ENCODE measurements around the gene LCE1B. TPM values are rescaled to one million over a fixed set of nuclear protein-coding genes. Genes with fewer than 3 reads are reported as not detected.

LCE1B gene
- total RNA-seq, 4 donors from 2014 or later: not detected

- Histone ChIP-seq H3K27me3 (no peaks in the 10 kb centered on the region), H3K4me3 (no peak overlapping the region), H3K27ac (no peak overlapping the region), H3K9me3 (no peaks in the 10 kb centered on the region), H3K36me3 (no peaks in the 10 kb centered on the region), H3K4me1 (no peaks in the 10 kb centered on the region)
- no peak for ATAC-seq
- TF ChIP-seq POLR2AphosphoS5 (IDR thresholded peaks at IDR 0.05) (no peak), POLR2A (IDR thresholded peaks at IDR 0.05) (no peak)
- TF ChIP-seq, protein P1, sequence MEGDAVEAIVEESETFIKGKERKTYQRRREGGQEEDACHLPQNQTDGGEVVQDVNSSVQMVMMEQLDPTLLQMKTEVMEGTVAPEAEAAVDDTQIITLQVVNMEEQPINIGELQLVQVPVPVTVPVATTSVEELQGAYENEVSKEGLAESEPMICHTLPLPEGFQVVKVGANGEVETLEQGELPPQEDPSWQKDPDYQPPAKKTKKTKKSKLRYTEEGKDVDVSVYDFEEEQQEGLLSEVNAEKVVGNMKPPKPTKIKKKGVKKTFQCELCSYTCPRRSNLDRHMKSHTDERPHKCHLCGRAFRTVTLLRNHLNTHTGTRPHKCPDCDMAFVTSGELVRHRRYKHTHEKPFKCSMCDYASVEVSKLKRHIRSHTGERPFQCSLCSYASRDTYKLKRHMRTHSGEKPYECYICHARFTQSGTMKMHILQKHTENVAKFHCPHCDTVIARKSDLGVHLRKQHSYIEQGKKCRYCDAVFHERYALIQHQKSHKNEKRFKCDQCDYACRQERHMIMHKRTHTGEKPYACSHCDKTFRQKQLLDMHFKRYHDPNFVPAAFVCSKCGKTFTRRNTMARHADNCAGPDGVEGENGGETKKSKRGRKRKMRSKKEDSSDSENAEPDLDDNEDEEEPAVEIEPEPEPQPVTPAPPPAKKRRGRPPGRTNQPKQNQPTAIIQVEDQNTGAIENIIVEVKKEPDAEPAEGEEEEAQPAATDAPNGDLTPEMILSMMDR (IDR thresholded peaks at IDR 0.05): no peak
- WGBS, 2 donors (ENCODE audit: low coverage in 1 of 2): no CpG with 5 or more reads among the region's 1 CpG
Measured at GRCh38 chr1:152801333-152801732, 10.4 kb upstream of the LCE1B start.

DNA sequence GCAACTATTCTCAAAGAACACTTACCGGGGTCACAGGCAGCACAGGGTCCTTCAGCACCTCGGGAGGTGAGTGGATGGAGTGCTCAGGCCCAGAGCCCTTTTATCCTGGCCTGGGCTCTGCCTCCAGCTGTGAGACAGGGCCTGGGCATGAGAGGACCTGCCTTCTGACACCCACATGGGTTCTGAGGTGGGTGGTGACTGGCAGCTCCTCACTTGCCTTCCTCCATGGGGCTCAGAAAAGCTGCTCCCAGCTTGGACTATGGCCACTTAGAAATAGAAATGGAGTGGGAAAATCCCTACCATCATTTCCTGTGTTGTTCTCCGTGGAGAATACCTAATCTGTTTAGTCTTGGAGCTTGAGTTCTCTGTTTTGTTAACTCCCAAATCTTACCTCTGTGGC lies 5.2 kb upstream of the LCE1B start, which contains the start of gene LCE1C:
LCE1C (minus strand) TSS at position 76 of the 400 bp plus-strand sequence. CDS start 1,173 bp downstream, outside the sequence.
- Histone ChIP-seq H3K27me3 (no peaks in the 10 kb centered on the region), H3K4me3 (no peak within 1 kb of the TSS), H3K36me3 (no peaks in the 10 kb centered on the region), H3K4me1 (no peaks in the 10 kb centered on the region), H3K9me3 (no peaks in the 10 kb centered on the region), H3K27ac (no peak within 1 kb of the TSS)
- TF ChIP-seq POLR2AphosphoS5 (IDR thresholded peaks at IDR 0.05): no peak
- no peak for TF ChIP-seq POLR2A (IDR thresholded peaks at IDR 0.05)
- TF ChIP-seq, protein P1 (IDR thresholded peaks at IDR 0.05): no peak
- TF ChIP-seq EP300 (IDR thresholded peaks at IDR 0.05): no peak
- 20 to 29% methylated on average over 1 of the region's 3 CpGs for WGBS, 2 donors (ENCODE audit: low coverage in 1 of 2)
- ATAC-seq: no peak

DNA sequence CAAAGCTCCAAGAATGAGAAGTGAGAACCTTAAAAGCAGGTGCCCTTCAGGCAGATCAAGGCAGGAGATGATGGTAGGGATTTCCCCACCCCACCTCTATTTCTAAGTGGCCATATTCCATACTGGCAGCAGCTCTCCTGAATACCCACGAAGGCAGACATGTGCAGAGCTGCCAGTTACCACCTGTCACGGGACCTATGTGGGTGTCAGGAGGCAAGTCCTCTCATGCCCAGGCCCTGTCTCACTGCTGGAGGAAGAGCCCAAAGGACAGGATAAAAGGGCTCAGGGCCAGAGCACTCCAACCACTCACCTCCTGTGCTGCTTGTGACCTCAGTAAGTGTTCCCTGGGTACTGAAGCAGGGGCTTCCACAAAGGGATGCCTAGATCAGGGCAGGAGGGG lies 721 bp upstream of the LCE1B start:
- WGBS, 2 donors (ENCODE audit: low coverage in 1 of 2): 80% methylated on average over 1 of the region's 2 CpGs; no CpG with 5 or more reads in 1 of the 2 donors
- no peak for TF ChIP-seq POLR2A (IDR thresholded peaks at IDR 0.05)
- no peak for TF ChIP-seq POLR2AphosphoS5 (IDR thresholded peaks at IDR 0.05)
- TF ChIP-seq EP300 (IDR thresholded peaks at IDR 0.05): no peak
- TF ChIP-seq, protein P1 (IDR thresholded peaks at IDR 0.05): no peak
- H3K27me3 ChIP-seq: no peaks in the 10 kb centered on the region
- H3K4me1 ChIP-seq: no peaks in the 10 kb centered on the region
- H3K27ac ChIP-seq: no peak overlapping the region
- no peaks in the 10 kb centered on the region for H3K9me3 ChIP-seq
- ATAC-seq: no peak
- H3K36me3 ChIP-seq: no peaks in the 10 kb centered on the region
- no peak overlapping the region for H3K4me3 ChIP-seq

GRCh38 chr1:152817309-152817708 lies 5.5 kb downstream of the LCE1B start:
- ATAC-seq: no peak
- 86 to 92% methylated on average over 2 to 6 of the region's 6 CpGs for whole genome bisulfite sequencing, 2 donors (ENCODE audit: low coverage in 1 of 2)
- no peaks in the 10 kb centered on the region for H3K36me3 ChIP-seq
- H3K27me3 ChIP-seq: no peaks in the 10 kb centered on the region
- no peak overlapping the region for H3K4me3 ChIP-seq
- TF ChIP-seq EP300 (IDR thresholded peaks at IDR 0.05) (no peak), POLR2A (IDR thresholded peaks at IDR 0.05) (no peak), POLR2AphosphoS5 (IDR thresholded peaks at IDR 0.05) (no peak)
- TF ChIP-seq, protein P1 (IDR thresholded peaks at IDR 0.05): no peak
- H3K4me1 ChIP-seq: no peaks in the 10 kb centered on the region
- H3K27ac ChIP-seq: no peak overlapping the region
- H3K9me3 ChIP-seq: no peaks in the 10 kb centered on the region

DNA sequence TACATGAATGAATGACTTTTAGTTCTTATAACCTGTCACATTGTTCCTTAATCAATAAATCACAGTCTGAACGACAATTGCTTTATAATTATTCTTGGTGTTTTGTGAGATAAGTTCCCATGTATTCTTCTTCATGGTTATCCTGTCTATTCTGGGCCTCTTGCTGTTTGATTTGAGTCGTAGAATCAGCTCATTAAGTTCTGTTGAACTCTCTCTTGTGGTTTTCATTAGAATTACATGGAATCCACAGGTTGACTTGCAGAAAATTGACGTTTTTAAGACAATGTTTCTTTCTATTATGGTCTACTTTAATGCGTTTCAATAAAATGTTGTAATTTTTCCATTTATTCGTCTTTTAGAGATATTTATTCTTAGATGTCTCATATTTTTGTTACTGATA lies 11.5 kb downstream of the LCE1B start:
- WGBS, 2 donors (ENCODE audit: low coverage in 1 of 2): 44 to 53% methylated on average over 4 to 5 of the region's 5 CpGs
- Histone ChIP-seq H3K36me3 (no peaks in the 10 kb centered on the region), H3K27ac (no peak overlapping the region), H3K4me3 (no peak overlapping the region), H3K9me3 (no peaks in the 10 kb centered on the region), H3K27me3 (no peaks in the 10 kb centered on the region), H3K4me1 (no peaks in the 10 kb centered on the region)
- TF ChIP-seq EP300 (IDR thresholded peaks at IDR 0.05) (no peak), POLR2A (IDR thresholded peaks at IDR 0.05) (no peak), POLR2AphosphoS5 (IDR thresholded peaks at IDR 0.05) (no peak)
- TF ChIP-seq, protein P1 (IDR thresholded peaks at IDR 0.05): no peak
- ATAC-seq: no peak
